Activated CD4-positive, alpha-beta T cell treated with anti-CD3 and anti-CD28 coated beads, Interleukin-2, amount 50 U/mL, for 1 hour (primary cell): ENCODE measurements around the gene ARHGAP45.
A peak's percentile ranks its signal among the peaks of the same experiment; 100 is the strongest.

ENCODE experiments used
- DNase-seq: peaks from one replicate; pipeline ENCODE4 v3.0.0-alpha.2; 2020

ARHGAP45 gene

DNA sequence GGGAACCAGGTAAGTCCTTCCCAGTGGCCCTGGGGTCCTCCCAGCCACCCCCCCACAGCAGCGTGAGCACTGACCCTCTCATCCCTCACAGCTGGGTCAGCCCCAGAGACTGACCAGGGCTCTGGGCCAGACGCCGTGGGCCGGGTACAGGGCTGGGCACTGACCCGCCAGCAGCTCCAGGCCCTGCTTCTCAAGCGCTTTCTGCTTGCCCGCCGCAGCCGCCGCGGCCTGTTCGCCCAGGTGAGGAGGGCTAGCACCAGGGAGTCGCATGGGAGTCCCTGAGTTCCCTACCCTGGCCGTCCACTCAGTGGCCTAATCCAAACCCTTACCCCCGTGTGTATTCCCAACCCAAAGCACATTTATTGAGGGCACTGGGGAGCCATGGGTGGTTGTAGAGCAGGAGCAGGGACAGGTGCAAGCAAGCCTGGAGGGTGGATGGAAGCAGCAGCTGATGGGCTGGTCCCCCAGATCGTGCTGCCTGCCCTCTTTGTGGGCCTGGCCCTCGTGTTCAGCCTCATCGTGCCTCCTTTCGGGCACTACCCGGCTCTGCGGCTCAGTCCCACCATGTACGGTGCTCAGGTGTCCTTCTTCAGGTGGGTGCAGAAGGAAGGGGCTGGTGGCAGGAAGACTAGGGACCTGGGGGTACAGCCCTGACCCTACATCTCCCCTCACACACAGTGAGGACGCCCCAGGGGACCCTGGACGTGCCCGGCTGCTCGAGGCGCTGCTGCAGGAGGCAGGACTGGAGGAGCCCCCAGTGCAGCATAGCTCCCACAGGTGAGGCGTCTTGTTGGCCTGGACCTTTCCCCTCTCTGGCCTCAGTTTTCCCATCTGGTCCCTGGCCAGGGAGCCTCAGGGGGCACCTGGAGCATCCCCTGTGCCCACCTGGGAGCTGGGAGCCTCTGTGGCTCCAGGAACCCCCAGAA is 12.6 kb upstream of the ARHGAP45 start:
- no peak for DNase-seq

DNA sequence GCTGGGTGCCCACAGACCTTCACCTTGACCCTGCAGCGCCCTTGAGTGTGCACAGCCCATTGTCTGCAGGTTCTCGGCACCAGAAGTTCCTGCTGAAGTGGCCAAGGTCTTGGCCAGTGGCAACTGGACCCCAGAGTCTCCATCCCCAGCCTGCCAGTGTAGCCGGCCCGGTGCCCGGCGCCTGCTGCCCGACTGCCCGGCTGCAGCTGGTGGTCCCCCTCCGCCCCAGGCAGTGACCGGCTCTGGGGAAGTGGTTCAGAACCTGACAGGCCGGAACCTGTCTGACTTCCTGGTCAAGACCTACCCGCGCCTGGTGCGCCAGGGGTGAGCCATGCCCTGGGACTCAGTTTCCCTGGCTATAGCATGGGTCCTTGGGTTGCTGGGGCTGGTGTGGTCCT is 11.9 kb upstream of the ARHGAP45 start:
- DNase-seq, result no peak

DNA sequence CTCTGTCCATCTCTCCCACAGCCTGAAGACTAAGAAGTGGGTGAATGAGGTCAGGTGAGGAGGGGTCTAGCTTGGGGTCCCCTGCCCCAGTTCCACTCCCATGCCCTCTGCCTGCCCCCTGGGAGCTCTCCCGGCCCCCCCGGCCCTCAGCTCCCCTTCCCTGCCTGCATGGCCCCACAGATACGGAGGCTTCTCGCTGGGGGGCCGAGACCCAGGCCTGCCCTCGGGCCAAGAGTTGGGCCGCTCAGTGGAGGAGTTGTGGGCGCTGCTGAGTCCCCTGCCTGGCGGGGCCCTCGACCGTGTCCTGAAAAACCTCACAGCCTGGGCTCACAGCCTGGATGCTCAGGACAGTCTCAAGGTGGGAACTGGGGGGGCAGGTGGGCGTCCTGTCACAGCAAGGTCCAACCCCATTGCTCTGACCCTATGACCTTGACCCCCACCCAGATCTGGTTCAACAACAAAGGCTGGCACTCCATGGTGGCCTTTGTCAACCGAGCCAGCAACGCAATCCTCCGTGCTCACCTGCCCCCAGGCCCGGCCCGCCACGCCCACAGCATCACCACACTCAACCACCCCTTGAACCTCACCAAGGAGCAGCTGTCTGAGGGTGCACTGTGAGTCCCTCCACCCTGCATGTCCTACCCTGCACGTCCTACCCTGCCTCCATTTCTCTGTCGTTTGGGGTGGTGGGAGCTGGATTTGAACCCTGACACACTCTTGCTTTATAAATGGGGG is 10.9 kb upstream of the ARHGAP45 start:
- no peak for DNase-seq

DNA sequence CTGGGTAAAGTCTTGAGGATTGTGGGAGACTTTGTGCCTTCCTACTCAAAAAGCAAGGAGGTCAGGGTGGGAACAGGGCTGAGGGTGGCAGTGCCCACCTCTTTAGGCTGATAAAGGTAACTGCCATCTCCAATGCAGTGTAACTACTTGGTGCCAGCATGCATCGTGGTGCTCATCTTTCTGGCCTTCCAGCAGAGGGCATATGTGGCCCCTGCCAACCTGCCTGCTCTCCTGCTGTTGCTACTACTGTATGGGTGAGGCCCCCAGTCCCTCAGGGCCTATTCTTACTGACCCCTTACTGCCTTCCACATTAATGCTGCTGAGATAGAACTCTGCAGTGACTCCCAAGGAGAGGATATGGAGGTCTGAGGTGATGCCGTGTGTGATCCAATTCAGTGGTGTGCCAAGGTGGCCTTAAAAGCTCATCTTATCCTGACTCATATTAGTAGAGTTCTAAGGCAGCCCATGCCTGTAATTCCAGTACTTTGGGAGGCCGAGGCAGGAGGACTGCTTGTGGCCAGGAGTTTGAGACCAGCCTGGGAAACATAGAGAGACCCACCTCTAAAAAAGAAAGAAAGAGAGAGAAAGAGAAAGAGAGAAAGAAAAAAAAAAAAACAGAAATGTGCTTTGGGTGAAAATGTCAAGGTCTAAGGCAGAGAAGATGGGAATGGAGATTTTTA is 9.7 kb upstream of the ARHGAP45 start:
- peak; percentile 53 for DNase-seq

DNA sequence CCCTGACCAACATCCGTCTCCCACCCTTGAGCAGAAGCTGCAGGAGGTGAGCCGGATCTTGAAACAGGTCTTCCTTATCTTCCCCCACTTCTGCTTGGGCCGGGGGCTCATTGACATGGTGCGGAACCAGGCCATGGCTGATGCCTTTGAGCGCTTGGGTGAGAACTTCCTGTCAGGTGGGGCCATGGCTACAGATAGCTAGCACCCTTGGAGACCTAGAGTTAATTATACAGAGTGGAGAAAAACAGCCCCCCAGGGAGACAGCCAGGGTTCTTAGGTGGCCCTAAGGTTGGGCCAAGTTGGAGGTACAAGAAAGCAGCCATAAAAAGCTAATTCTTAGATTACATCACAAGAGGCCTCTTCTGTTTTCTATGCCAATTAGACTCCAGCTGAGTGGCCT is 8.9 kb upstream of the ARHGAP45 start:
- no peak for DNase-seq

DNA sequence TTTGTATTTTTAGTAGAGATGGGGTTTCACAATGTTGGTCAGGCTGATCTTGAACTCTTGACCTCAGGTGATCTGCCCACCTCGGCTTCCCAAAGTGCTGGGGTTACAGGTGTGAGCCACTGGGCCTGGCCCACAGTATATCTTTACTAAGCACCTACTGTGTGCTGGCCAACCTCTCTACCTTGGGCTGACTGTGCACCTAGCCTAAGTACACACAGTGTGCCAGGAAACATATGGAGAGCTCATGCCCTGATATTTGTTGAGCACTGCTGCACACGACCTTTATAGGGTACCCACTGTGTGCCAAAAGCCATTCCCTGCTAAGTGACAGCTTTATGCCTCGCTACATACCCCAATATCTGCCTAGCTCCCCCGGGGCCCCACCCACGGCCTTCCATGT is 6.3 kb upstream of the ARHGAP45 start:
- no peak for DNase-seq

DNA sequence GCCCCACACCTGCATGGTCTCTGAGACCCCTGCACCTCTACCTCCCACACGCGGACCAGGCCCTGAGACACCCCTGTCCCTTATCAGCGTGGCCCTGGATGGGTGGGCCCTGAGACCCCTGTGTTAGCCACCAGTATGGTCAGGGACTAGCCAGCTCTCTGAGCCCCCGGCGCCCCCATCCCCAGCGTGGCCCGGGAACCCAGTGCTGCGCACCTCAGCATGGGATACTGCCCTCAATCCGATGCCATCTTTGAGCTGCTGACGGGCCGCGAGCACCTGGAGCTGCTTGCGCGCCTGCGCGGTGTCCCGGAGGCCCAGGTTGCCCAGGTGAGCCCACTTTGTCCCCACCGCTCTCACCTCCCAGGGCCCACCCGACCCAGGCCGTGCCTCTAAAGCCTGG is 5.0 kb upstream of the ARHGAP45 start:
- no peak for DNase-seq

DNA sequence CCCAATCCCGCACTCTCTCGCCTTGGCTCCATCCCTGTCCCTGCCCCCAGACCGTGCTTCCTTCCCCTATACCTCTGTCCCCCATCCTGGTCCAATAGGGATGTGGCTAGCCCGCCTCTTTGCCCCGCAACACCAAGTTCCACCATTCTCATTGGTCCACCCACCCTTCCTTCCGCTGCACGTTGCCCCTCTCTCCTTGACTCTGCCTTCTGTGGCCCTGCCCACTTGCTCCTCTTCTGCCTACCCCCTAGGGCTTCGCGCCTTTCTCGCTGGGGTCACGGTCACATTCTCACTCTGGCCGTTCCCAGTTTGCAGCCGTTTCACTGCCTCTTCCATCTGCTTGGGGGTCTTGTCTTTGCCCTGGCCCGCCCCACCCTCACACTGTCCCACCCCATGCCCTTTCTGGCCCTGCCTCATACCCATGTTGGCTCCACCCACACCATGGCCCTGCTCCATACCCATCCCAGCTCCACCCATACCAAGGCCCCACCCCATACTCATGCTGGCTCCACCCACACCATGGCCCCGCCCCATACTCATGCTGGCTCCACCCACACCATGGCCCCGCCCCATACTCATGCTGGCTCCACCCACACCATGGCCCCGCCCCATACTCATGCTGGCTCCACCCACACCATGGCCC is 4.5 kb upstream of the ARHGAP45 start:
- no peak for DNase-seq

DNA sequence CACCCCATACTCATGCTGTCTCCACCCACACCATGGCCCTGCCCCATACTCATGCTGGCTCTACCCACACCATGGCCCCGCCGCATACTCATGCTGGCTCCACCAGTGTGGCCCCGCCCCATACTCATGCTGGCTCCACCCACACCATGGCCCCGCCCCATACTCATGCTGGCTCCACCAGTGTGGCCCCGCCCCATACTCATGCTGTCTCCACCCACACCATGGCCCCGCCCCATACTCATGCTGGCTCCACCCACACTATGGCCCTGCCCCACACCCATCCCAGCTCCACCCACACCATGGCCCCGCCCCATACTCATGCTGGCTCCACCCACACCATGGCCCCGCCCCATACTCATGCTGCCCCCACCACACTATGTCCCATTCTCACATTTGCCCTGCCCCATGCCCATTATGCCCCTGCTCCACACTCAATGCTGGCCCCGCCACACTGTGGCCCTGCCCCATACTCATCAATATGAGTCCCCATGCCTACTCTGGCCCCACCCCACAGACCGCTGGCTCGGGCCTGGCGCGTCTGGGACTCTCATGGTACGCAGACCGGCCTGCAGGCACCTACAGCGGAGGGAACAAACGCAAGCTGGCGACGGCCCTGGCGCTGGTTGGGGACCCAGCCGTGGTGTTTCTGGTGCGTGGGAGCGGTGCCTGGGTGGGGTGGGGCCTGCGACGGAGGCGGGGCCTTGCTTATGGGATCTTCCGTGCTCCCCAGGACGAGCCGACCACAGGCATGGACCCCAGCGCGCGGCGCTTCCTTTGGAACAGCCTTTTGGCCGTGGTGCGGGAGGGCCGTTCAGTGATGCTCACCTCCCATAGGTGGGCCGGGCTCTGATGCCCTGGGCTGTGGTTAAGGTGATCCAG is 3.7 kb upstream of the ARHGAP45 start:
- peak; percentile 69 for DNase-seq

DNA sequence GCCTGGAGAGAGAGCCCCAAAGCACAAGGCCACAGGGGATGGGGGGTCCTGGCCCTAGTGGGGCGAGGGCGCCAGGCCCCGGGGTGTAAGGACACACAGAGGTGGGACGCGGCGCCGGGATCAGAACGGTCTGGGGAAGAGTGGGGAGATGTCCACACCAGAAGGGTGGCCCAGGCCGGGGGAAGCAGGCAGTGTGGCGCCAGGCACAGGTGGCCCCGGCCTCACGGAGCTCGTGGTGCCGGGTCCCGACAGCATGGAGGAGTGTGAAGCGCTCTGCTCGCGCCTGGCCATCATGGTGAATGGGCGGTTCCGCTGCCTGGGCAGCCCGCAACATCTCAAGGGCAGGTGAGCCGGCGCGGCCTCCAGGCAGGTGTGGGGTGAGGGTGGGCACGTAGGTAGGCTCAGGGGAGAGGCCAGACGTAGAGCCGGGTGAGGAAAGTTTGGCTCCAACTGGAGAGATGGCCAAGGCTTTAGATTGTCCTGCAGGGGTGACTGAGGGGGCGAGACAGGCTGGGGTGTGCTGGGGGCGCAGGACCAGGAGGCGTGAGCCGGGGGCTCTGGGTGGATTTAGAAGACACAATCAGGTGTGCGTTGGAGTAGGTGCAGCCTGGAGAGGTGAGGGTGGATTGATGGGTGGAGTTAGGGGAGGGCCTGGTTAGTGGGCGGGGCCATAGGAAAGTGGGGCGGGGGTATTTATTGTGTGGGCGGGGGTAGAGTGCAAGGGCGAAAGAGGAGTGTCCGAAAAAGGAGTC is 2.9 kb upstream of the ARHGAP45 start:
- DNase-seq, result no peak

DNA sequence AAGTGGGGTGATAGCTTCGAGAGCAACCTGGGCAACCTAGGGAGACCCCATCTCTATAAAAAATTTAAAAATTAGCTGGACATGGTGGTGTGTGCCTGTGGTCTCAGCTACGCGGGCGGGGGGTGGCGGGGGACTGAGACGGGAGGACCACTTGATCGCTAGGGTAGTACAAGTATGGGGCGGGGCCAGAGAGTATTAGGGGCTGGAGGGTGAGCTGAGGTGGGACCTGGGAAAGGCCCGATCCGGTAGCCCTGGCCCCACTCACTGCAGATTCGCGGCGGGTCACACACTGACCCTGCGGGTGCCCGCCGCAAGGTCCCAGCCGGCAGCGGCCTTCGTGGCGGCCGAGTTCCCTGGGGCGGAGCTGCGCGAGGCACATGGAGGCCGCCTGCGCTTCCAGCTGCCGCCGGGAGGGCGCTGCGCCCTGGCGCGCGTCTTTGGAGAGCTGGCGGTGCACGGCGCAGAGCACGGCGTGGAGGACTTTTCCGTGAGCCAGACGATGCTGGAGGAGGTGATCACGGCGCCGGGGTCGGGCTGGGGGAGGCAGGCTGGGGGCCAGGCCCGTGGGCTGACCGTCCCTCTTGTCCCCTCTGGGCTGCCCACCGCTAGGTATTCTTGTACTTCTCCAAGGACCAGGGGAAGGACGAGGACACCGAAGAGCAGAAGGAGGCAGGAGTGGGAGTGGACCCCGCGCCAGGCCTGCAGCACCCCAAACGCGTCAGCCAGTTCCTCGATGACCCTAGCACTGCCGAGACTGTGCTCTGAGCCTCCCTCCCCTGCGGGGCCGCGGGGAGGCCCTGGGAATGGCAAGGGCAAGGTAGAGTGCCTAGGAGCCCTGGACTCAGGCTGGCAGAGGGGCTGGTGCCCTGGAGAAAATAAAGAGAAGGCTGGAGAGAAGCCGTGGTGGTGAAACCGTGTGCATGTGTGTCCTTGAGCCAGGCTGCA is 2.0 kb upstream of the ARHGAP45 start:
- DNase-seq, result peak; percentile 74

DNA sequence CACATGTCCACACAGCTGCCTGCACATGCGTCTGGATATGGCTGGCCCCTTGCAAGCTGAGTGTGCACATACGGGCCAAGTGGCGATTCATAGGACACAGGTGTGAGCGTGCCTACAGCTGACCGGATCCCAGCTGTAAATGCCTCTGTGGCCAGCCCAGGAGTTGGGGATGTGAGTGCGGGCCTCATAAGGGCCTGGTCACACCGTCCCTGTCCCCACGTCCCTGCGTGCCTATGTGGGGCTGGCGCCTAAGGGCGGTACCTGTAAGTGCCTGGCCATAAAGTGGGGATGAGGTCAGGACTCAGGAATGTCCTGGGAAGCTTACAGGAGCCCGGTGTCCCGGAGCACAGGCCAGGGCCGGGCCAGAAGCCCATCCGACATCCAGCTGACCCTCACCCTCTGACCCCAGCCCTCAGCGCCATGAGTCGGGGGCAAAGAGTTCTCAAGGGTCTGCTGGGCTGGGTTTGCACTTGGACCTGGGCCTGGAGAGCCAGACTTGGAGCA is 1.3 kb upstream of the ARHGAP45 start:
- no peak for DNase-seq

DNA sequence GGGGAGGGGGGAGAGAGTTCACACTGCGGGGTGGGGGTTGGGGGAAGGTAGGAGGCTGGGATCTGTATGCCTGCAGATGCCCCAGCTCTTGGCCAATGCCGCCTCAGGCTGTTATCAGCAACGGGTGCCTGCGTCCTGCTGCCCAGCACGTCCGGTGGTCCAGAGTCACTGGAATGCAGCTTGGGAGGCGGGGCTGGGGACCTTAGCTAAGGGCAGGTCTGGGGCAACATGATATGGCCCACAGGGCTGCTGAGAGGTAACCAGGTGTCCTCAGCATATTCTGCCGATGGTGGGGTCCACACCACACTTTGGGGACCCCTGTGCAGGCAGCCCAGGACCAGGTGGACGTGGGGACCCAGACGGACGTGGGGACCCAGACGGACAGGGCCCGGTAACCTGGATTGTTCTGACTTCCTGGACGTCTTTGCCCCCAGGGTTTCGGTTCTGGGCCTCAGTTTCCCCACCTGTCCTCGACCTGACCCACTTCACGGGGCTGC is 668 bp upstream of the ARHGAP45 start:
- DNase-seq, result no peak

DNA sequence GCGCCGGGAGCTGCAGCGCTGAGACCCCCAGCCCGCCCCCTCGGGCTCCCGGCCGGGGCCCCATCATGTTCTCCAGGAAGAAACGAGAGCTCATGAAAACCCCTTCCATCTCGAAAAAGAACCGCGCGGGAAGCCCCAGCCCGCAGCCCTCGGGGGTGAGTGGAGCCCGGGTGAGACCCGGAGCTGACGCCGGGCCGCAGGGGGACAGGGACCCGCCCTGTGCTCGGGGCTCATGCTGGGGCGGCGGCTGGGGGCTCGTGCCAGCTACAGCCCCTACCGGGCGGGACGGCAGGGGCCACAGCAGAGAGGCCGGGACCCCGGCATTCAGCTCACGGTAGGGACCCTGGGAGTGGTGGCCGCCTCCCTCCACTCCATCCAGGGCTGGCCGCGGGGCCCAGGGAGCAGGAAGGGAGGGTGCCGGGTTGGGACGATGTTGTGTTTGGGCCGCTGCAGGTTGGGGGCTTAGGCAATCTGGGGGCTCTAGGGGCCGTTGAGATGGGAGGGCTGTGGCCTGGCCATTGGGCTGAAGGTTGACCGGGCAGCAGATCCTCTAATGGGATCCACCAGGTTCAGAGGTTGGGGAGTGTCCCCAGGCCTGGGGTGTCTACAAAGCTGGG is 482 bp downstream of the ARHGAP45 start:
- DNase-seq, result peak; percentile 68

DNA sequence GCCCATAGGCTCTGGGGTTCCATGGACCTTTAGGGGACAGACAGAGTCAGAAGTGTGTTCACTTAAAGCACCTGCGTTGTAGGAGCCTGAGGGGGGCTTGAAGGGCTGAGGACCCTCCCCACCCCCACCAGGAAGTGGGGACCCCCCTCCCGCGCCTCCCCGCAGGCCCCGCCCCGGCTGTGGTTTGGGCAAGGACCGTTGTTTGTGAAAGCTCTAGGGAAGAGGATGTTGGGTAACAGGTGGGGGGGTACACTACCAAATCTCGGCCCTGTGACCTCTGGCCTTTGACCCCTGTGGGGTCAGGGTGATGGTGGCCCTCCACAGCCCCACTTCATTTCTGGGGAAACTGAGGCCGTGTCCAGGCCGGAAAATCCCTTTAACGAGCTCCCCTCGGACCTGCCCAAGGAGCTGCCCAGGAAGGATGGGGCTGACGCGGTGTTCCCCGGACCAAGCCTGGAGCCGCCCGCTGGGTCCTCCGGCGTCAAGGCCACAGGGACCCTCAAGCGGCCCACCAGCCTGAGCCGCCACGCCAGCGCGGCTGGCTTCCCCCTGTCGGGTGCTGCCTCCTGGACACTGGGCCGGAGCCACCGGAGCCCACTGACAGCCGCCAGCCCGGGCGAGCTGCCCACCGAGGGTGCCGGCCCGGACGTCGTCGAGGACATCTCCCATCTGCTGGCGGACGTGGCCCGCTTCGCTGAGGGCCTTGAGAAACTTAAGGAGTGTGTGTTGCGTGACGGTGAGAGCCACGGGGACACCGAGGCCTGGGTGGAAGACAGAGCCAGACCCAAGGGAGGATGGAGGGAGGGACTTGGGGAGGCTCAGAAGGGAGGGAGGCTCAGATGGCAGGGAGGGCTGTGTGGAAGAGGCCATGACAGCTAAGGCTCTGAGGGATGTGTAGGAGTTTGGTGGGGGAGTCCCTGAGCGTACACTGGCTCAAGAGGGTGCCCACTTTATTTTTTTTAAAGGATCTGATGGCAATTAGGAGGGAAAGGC is 1.3 kb downstream of the ARHGAP45 start:
- peak; percentile 68 for DNase-seq

DNA sequence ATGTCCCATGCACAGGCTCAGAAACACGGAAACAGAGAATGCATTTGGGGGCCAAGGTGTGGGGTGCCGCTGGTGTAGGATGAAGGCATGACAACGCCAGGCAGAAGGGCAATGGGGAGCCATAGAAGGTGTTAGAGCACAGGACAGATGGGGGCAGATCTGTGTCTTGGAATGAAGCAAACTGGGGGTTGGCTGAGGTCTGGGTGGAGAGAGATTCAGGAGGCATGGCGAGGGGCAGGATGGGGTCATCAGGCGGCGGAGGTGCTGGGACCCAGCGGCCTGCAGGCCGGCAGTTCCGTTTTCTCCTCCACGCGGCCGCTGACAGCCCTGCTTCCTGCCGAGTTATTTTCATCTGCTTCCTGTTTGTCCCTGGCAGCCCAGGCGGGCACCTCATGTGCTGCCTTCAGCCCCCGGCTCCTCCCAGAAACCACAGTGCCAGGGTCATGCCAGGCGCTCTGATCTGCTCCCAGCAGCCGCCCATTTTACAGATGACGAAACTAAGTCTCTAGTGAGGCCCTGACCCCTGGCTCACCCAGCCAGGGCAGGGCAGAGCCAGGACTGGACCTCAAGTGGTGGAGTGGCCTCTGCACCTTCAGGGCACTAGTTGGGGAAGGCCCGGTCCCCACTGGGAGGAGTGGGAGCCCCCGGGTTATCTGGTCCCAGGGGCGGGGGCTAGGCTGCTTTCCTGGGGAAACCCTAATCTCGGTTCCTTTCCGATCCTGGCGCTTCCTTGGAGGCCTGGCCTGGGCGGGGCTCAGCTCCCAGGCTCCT is 2.2 kb downstream of the ARHGAP45 start:
- peak; percentile 70 for DNase-seq

DNA sequence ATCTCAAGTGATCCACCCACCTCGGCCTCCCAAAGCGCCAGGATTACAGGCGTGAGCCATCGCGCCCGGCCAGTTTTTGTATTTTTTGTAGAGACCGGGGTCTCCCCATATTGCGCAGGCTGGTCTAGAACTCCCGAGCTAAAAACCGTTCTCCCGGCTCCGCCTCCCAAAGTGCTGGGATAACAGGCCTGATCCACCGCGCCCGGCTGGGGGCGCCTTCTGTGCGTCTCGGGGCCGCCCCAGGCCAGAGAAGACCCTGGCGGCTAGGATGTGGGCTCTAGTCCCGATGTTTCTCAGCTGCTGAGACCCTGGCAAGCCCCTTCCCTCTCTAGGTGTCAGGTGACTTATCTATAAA is 3.6 kb downstream of the ARHGAP45 start:
- no peak for DNase-seq
